ENCODE data around the gene KRT73.
A peak's percentile ranks its signal among the peaks of the same experiment; 100 is the strongest.

Gene KRT73

GRCh38 chr12:52617403-52617785, 965 bp downstream of the KRT73 start:
- no peak for DNase-seq

- no peak for DNase-seq
Measured at GRCh38 chr12:52616680-52617402, 1.5 kb downstream of the KRT73 start.

- no peak for DNase-seq
Measured at GRCh38 chr12:52615912-52616311, 2.4 kb downstream of the KRT73 start.

GRCh38 chr12:52615208-52615868, 3.0 kb downstream of the KRT73 start:
- peak; percentile 51 for DNase-seq

- no peak for DNase-seq
Measured at GRCh38 chr12:52614381-52615207, 3.8 kb downstream of the KRT73 start.

- no peak for DNase-seq
Measured at GRCh38 chr12:52613384-52614030, 4.9 kb downstream of the KRT73 start.

- DNase-seq, result no peak
Measured at GRCh38 chr12:52612431-52613383, 5.7 kb downstream of the KRT73 start.

- DNase-seq, result no peak
Measured at GRCh38 chr12:52611080-52611468, 7.3 kb downstream of the KRT73 start.

- no peak for DNase-seq
Measured at GRCh38 chr12:52608826-52609630, 9.3 kb downstream of the KRT73 start.

GRCh38 chr12:52608161-52608560, 10.2 kb downstream of the KRT73 start:
- no peak for DNase-seq

GRCh38 chr12:52607314-52607713, 11.0 kb downstream of the KRT73 start:
- DNase-seq, result no peak

- DNase-seq, result no peak
Measured at GRCh38 chr12:52606581-52607218, 11.7 kb downstream of the KRT73 start.

GRCh38 chr12:52606096-52606495, 12.3 kb downstream of the KRT73 start:
- DNase-seq, result no peak

- DNase-seq, result no peak
Measured at GRCh38 chr12:52605542-52605941, 12.8 kb downstream of the KRT73 start.

- DNase-seq, result no peak
Measured at GRCh38 chr12:52604859-52605258, 13.5 kb downstream of the KRT73 start.

- no peak for DNase-seq
Measured at GRCh38 chr12:52603314-52603713, 15.0 kb downstream of the KRT73 start.

- no peak for DNase-seq
Measured at GRCh38 chr12:52602552-52602951, 15.8 kb downstream of the KRT73 start.

- DNase-seq, result no peak
Measured at GRCh38 chr12:52601671-52602070, 16.7 kb downstream of the KRT73 start.

- no peak for DNase-seq
Measured at GRCh38 chr12:52600941-52601481, 17.3 kb downstream of the KRT73 start, which contains the start of gene KRT72. Gene KRT72 (minus strand): TSS chr12:52601463. CDS start chr12:52601452, 11 bp downstream.

GRCh38 chr12:52600475-52600874, 17.9 kb downstream of the KRT73 start:
- no peak for DNase-seq

Data from MV-4-11 (cell line).